ENCODE data around the gene MECP2. TPM values are rescaled to one million over a fixed set of nuclear protein-coding genes. Genes with fewer than 3 reads are reported as not detected.
A peak's percentile ranks its signal among the peaks of the same experiment; 100 is the strongest.

MECP2 gene
- total RNA-seq, 2 experiments from 2014 or later, result 64.2 to 72.4 TPM

DNA sequence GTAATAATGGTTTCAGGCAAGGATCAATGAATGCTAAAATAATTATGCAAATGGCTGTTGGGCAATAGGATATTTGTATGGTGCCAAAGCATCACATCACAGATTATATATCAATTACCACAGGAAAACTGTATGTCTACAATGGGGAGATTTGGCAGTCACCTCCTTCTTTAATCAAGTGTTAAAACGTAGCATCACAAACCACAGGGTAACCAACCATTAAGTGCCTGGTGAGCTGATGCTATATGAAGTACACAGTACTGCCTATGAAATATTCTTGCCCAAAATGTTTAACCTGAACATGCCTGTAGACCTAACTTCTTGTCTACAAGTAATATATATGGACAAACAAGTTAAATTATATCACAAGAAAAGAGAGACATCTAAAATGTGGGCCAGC lies 25.3 kb downstream of the MECP2 start:
- Mint-ChIP-seq H3K27me3 (no peaks in the 10 kb centered on the region), H3K27ac (no peak overlapping the region), H3K4me3 (no peak overlapping the region), H3K36me3 (ENCODE audit: low read depth) (peaks cover 24% of the 10 kb centered on the region), H3K4me1 (peaks cover 28% of the 10 kb centered on the region), H3K9me3 (no peaks in the 10 kb centered on the region)
- ChIA-PET POLR2A (no interaction called here), CTCF (no interaction called here)
- DNase-seq, result no peak

DNA sequence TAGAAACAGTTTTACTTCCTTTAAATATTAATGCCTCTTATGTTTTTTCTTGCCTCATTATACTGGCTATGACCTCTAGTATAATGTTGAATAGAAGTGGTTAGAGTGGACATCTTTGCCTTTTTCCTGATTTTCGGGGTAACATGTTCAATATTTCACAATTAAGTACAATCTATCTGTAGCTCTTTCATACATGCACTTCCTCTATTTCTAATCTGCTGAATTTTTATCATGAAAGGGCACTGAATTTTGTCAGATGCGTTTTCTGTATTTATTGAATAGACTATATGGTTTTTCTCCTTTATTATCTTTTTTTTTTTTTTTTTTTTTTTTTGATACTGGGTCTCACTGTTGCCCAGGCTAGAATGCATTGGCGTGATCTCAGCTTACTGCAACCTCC lies 29.0 kb downstream of the MECP2 start:
- Mint-ChIP-seq H3K4me3 (no peak overlapping the region), H3K27ac (no peak overlapping the region), H3K36me3 (ENCODE audit: low read depth) (peaks cover 8% of the 10 kb centered on the region), H3K4me1 (peaks cover 18% of the 10 kb centered on the region), H3K9me3 (no peaks in the 10 kb centered on the region), H3K27me3 (no peaks in the 10 kb centered on the region)
- CTCF ChIA-PET, result interaction anchor here (0.6 kb wide), 1 partner anchor 381 kb away, joined by 4 read pairs; no protein-coding TSS in a partner anchor
- DNase-seq, result no peak
- POLR2A ChIA-PET, result no interaction called here

DNA sequence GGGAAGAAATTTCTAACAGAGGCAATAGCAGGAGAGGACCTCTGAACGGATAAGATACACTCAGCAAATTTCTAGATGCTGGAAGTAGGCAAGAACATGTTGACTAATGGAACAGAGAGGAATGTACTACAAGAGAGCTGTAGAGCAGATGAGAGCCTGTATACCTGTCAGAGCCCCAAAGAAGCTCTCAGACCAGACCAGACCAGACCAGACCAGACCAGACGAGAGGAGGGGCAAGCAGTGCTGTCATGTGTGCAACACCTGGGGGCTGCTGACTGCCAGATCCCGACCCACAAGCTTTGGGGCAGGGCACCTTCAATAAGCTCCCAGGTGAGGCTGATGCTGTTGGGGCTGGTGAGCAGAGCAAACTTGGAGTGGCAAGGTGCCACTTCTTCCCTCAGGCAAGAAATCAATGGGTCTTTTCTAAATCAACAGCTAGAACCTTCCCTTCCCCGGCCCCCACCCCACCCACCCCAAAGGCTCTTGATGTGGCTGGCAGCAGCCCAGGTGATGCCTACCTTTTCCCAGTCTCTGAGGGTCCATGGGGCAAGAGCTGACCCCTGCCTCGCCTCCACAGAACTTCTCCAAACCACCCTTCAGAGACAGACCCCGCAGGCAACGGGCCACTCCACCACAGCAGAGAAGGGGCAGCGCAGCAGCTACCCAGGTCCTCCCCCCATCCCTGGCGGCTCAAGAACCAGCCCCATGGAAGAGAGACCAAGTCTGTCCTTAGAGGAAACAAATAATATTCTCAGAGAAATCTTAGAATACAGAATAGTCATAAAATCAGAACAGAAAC lies 32.7 kb downstream of the MECP2 start:
- POLR2A ChIA-PET, result no interaction called here
- H3K4me3 Mint-ChIP-seq, result no peak overlapping the region
- peak overlapping the region; percentile 46 for H3K27ac Mint-ChIP-seq
- no peak for DNase-seq
- H3K9me3 Mint-ChIP-seq, result no peaks in the 10 kb centered on the region
- H3K36me3 Mint-ChIP-seq (ENCODE audit: low read depth), result peaks cover 12% of the 10 kb centered on the region
- CTCF ChIA-PET, result interaction anchor here (1.2 to 1.3 kb wide), 2 partner anchors 15 to 19 kb away, joined by 3 to 4 read pairs; no protein-coding TSS in a partner anchor
- H3K27me3 Mint-ChIP-seq, result no peaks in the 10 kb centered on the region
- H3K4me1 Mint-ChIP-seq, result peaks cover 35% of the 10 kb centered on the region

DNA sequence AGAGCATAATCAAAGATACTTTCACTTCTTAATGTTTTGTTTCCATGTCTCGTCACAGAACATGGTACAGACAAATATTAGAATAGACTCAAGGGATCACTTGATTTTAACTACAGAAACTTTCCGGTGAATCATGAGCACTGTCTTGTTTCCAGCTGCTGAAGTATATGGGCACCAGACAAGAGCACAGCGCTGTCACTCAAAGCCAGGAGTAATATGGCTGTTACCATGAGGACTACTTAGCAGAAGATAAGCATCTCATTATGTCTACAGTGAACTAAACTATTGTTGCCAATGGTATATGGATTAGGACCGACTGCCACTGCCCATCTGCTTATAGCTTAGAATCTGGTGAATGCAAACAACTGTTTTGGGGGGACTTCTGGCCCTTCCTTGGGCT lies 34.3 kb downstream of the MECP2 start:
- no peaks in the 10 kb centered on the region for H3K9me3 Mint-ChIP-seq
- H3K4me1 Mint-ChIP-seq, result peaks cover 45% of the 10 kb centered on the region
- H3K27me3 Mint-ChIP-seq, result no peaks in the 10 kb centered on the region
- ChIA-PET POLR2A (no interaction called here), CTCF (no interaction called here)
- no peak for DNase-seq
- no peak overlapping the region for H3K4me3 Mint-ChIP-seq
- peaks cover 15% of the 10 kb centered on the region for H3K36me3 Mint-ChIP-seq (ENCODE audit: low read depth)
- no peak overlapping the region for H3K27ac Mint-ChIP-seq

DNA sequence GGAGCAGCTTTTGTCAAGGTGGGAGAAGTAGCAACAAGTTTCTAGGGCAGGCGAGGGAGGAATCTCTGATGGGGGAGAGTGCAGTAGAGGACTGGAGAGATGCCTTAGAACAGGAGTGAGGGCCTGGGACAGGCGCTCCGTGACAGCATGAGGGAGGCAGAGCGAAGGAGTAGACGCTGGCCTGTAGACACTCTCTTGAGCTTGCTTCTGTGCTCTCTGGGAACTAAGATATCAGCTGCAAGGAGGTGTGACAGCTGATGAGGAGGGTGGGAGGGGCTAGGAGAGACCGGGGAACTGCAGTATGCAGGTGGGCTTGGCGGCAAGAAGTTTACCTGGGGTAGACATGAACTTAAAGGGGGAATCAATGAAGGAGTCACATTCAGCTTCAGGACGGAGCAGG lies 35.7 kb downstream of the MECP2 start:
- no peak overlapping the region for H3K4me3 Mint-ChIP-seq
- ChIA-PET POLR2A (no interaction called here), CTCF (interaction anchor here (1.2 to 1.6 kb wide), 3 partner anchors 12 to 26 kb away, joined by 3 to 4 read pairs (median 4); no protein-coding TSS in a partner anchor)
- no peak for DNase-seq
- no peak overlapping the region for H3K27ac Mint-ChIP-seq
- H3K9me3 Mint-ChIP-seq, result no peaks in the 10 kb centered on the region
- peaks cover 24% of the 10 kb centered on the region for H3K36me3 Mint-ChIP-seq (ENCODE audit: low read depth)
- peaks cover 54% of the 10 kb centered on the region for H3K4me1 Mint-ChIP-seq
- no peaks in the 10 kb centered on the region for H3K27me3 Mint-ChIP-seq

DNA sequence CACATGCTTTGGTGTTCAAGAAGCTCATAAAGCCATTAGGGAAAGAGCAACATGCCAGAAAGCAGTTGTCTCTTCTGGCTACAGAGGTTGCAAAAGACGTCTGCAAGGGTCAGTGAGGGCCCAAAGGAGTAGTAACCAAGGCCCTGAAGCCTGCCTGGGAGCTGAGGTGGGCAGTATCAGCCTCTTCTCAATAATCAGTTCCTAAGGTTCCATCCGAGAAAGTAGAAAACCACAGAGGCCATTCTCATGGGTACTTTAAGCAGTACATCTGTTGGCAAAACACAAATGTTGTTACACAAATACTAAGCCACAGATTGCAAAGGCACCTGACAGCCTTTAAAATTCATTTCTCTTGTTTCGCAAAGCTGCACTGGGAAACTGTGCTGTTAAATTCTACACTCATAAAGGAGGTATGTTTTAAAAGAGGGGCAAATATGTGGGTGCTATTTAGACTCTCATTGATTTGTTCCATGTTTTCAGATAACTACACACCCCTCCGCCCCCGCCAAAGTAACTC lies 37.7 kb downstream of the MECP2 start:
- Mint-ChIP-seq H3K9me3 (no peaks in the 10 kb centered on the region), H3K36me3 (ENCODE audit: low read depth) (peaks cover 26% of the 10 kb centered on the region), H3K4me3 (no peak overlapping the region), H3K27me3 (no peaks in the 10 kb centered on the region), H3K27ac (no peak overlapping the region), H3K4me1 (peaks cover 60% of the 10 kb centered on the region)
- ChIA-PET POLR2A (interaction anchor here (0.5 kb wide), 1 partner anchor 531 kb away, joined by 3 read pairs; no protein-coding TSS in a partner anchor), CTCF (interaction anchor here (0.5 to 0.6 kb wide), 2 partner anchors 9 to 57 kb away, joined by 3 to 4 read pairs; no protein-coding TSS in a partner anchor)
- no peak for DNase-seq

DNA sequence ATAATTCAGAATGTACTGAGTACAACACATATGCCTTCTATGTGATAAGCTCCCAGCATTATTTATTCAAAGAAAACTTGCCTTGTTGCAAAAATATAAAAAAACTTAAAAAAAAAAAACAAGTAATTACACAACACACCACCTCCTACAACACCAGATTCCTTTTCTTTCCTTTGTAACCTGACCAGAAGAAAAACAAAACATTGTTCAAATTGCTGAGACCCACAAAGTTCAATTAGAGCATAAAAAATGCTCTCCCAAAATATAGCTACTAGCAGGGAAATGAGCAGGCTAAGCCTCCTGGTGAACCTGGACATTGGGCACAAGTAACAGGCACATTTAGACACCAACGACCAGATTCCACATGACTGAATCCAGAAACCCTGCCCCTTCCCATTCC lies 38.3 kb downstream of the MECP2 start:
- peaks cover 55% of the 10 kb centered on the region for H3K4me1 Mint-ChIP-seq
- POLR2A ChIA-PET, result no interaction called here
- H3K27ac Mint-ChIP-seq, result no peak overlapping the region
- CTCF ChIA-PET, result no interaction called here
- H3K36me3 Mint-ChIP-seq (ENCODE audit: low read depth), result peaks cover 26% of the 10 kb centered on the region
- H3K4me3 Mint-ChIP-seq, result no peak overlapping the region
- no peaks in the 10 kb centered on the region for H3K9me3 Mint-ChIP-seq
- no peak for DNase-seq
- H3K27me3 Mint-ChIP-seq, result no peaks in the 10 kb centered on the region

DNA sequence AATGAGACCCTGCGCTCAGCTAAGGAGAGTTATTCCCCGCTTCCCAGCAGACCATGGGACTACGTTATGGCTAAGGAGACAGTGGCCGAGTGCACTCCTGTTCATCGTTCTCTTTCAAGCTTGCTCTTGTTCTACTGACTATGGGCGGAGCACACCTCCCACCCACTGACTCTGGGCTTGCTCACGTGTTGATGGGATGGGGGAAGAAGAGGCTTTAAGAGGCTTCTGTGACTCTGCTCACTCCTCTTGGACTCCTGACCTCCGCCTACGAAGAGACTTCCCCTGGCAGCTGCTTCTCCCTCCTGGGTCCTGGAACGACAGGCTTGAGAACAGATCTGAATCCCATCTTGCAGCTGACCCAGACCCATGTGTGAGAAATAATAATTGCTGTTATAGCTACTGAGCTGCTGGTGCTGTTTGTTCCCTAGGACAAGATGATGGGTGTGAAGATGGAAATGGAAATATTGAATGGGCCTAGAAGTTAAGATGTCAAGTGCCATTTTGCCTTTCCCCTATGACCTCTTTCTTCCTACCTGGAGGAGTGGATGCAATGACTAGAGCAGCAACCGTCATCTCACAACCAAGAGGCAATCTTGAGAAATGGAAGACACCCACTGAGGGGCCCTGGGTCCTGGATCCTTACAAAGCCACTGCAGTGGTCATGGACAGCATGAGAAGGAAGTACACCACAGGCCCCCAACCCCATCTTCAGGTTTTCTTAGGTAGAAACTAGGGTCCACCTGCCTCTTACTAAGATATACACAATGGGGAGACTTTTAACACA lies 39.1 kb downstream of the MECP2 start:
- peaks cover 53% of the 10 kb centered on the region for H3K4me1 Mint-ChIP-seq

DNA sequence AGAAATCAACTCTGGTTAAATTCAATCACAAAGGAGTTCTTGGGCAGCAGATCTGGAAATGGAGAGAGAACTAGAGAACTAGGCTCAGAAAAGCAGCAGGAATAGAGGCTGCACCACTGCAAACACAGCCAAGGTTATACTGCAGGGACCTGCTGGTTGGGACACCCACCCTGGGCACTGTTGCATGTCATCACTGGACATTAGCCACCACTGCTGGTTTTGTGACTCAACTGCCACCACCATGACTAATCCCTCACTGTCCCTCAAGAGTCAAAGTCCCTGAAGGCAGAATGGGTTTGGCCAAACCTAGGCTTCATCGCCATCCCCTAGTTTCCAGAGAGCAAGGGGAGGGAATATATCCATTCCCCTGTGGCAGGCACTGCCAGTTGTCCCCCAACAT lies 39.7 kb downstream of the MECP2 start:
- no peaks in the 10 kb centered on the region for H3K27me3 Mint-ChIP-seq
- DNase-seq, result no peak
- no peaks in the 10 kb centered on the region for H3K9me3 Mint-ChIP-seq
- ChIA-PET POLR2A (no interaction called here), CTCF (interaction anchor here (1.2 kb wide), 1 partner anchor 89 kb away, joined by 3 read pairs; no protein-coding TSS in a partner anchor)
- H3K36me3 Mint-ChIP-seq (ENCODE audit: low read depth), result peaks cover 26% of the 10 kb centered on the region
- no peak overlapping the region for H3K27ac Mint-ChIP-seq
- no peak overlapping the region for H3K4me3 Mint-ChIP-seq
- H3K4me1 Mint-ChIP-seq, result peaks cover 51% of the 10 kb centered on the region

More for the DNA sequence above, 39.1 kb downstream of the MECP2 start:
- H3K27me3 Mint-ChIP-seq, result no peaks in the 10 kb centered on the region
- H3K9me3 Mint-ChIP-seq, result no peaks in the 10 kb centered on the region
- H3K4me3 Mint-ChIP-seq, result no peak overlapping the region
- H3K36me3 Mint-ChIP-seq (ENCODE audit: low read depth), result peaks cover 26% of the 10 kb centered on the region
- no peak for DNase-seq
- CTCF ChIA-PET, result interaction anchor here (1.2 kb wide), 1 partner anchor 90 kb away, joined by 3 read pairs; no protein-coding TSS in a partner anchor
- POLR2A ChIA-PET, result no interaction called here
- no peak overlapping the region for H3K27ac Mint-ChIP-seq

DNA sequence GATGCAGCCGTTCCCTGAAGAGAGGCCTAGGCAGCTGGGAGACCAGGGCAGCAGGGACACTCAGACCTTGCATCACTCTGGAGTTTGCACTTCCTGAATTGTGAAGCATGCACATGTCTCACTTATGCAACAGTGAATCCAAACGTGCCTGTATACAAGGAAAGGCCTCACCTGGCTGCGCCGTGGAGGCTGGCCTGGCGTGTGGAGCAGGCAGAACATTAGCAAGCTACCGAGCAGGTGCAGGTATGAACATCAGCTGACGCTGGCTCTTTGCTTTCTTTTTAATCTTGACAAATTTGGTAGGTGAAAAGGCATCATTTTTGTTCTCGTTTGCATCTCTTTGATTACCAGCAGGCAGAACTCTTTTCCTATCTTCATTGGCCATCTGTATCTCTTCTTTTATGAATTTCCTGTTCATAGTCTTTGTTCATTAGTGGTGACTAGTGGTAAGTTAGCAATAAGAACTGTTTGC lies 40.7 kb downstream of the MECP2 start:
- ChIA-PET POLR2A (no interaction called here), CTCF (interaction anchor here (1.0 kb wide), 1 partner anchor 25 kb away, joined by 5 read pairs; no protein-coding TSS in a partner anchor)
- DNase-seq, result no peak
- H3K27me3 Mint-ChIP-seq, result no peaks in the 10 kb centered on the region
- H3K27ac Mint-ChIP-seq, result peak overlapping the region; percentile 81
- no peak overlapping the region for H3K4me3 Mint-ChIP-seq
- no peaks in the 10 kb centered on the region for H3K9me3 Mint-ChIP-seq
- peaks cover 24% of the 10 kb centered on the region for H3K36me3 Mint-ChIP-seq (ENCODE audit: low read depth)
- peaks cover 48% of the 10 kb centered on the region for H3K4me1 Mint-ChIP-seq

DNA sequence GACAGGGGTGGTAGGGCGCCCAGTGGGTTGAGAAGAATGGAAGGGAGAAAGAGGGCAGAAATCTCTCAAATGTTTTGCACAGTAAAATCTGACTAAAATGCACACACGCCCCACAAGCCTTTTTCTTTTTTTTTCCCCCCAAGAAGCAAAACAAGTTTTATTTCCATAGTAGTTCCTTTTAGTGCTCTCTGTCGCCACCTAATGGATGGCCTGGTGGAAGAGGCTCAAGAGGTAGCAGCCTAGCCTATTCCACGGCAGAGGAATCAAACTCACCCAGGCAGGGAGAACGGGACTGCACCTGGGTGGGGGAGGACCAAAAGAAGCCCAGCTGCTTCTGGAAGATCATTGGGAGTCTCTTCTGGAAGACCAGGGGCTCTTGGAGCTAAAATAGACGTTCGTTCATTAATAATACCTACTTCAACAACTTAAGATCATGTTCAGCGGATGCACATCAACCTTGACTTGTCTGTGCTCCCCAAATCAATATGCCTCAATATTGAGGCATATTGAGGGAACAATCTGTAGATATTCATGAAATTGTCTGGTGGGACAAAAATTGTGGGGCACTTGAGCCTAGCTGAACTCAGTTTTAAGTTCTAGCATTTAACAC lies 46.2 kb downstream of the MECP2 start:
- peaks cover 30% of the 10 kb centered on the region for H3K36me3 Mint-ChIP-seq (ENCODE audit: low read depth)
- peak overlapping the region; percentile 73 for H3K27ac Mint-ChIP-seq
- DNase-seq, result peak; percentile 77
- H3K4me1 Mint-ChIP-seq, result peaks cover 28% of the 10 kb centered on the region
- no peak overlapping the region for H3K4me3 Mint-ChIP-seq
- CTCF ChIA-PET, result interaction anchor here (0.6 to 0.7 kb wide), 2 partner anchors 8 to 36 kb away, joined by 4 to 7 read pairs; no protein-coding TSS in a partner anchor
- POLR2A ChIA-PET, result no interaction called here
- H3K9me3 Mint-ChIP-seq, result no peaks in the 10 kb centered on the region
- no peaks in the 10 kb centered on the region for H3K27me3 Mint-ChIP-seq

DNA sequence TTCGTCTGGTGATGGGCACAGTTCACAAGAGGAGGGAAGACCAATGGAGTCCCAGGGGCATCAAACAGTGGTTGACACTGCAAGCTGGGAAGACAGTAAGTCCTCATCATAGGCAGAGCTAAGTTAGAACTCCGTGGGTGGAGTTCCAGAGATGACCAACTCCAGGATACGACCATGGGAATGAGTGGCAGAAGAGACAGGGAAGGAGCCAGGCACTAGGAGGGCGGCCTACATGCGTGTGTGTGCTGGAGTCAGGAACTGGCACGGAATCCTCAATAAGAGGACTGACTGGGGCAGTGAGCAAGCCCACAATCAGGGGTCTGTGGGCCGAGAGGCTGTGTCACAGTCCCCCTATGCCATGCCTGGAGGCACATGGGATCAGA lies 47.4 kb downstream of the MECP2 start:
- H3K9me3 Mint-ChIP-seq, result no peaks in the 10 kb centered on the region
- no peak overlapping the region for H3K4me3 Mint-ChIP-seq
- peaks cover 26% of the 10 kb centered on the region for H3K4me1 Mint-ChIP-seq
- H3K27ac Mint-ChIP-seq, result peak overlapping the region; percentile 69
- H3K36me3 Mint-ChIP-seq (ENCODE audit: low read depth), result peaks cover 29% of the 10 kb centered on the region
- no peak for DNase-seq
- H3K27me3 Mint-ChIP-seq, result no peaks in the 10 kb centered on the region
- ChIA-PET CTCF (interaction anchor here (0.6 to 1.4 kb wide), 3 partner anchors 10 to 15 kb away, joined by 3 to 4 read pairs (median 4); no protein-coding TSS in a partner anchor), POLR2A (no interaction called here)

All from activated CD4-positive, alpha-beta T cell treated with anti-CD3 and anti-CD28 coated beads, Interleukin-2, amount 10 ng/mL, durations not matched to agents 7 days and 5 days (primary cell).